Breast epithelium (tissue), 3 donors: ENCODE measurements around the gene RNF113B.

Experiments
- POLR2A ChIP-seq: fragments of 450-650 bp; IDR thresholded peaks from one replicate; pipeline ENCODE4 v1.6.1; 2016; ENCODE audit warnings: antibody characterized with exemption, mild to moderate bottlenecking, moderate library complexity
- TF ChIP-seq, protein P1 (sequence below), 3 donors: fragments of 450-650 bp; IDR thresholded peaks; one replicate each; pipeline ENCODE4 v1.5.1; 2016 to 2017; ENCODE audit warnings: antibody characterized with exemption in 3 of 3, mild to moderate bottlenecking in 3 of 3, moderate library complexity in 3 of 3

DNA sequence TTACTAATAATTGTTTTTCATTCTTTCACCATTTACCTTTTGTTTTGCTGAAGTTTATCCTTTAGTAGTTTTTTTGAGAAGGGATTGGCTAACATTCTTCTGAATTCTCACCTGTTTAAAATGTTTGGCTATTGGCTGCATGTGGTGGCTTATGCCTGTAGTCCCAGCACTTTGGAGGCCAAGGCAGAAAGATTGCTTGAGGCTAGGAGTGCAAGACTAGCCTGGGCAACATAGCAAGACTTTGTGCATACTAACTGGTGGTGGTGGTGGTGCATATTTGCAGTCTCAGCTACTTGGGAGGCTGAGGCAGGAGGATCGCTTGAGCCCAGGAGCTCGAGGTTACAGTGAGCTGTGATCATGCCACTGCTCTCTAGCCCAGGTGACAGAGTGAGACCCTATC is 27.5 kb upstream of the RNF113B start:
- no peak for TF ChIP-seq POLR2A
- TF ChIP-seq, protein P1, sequence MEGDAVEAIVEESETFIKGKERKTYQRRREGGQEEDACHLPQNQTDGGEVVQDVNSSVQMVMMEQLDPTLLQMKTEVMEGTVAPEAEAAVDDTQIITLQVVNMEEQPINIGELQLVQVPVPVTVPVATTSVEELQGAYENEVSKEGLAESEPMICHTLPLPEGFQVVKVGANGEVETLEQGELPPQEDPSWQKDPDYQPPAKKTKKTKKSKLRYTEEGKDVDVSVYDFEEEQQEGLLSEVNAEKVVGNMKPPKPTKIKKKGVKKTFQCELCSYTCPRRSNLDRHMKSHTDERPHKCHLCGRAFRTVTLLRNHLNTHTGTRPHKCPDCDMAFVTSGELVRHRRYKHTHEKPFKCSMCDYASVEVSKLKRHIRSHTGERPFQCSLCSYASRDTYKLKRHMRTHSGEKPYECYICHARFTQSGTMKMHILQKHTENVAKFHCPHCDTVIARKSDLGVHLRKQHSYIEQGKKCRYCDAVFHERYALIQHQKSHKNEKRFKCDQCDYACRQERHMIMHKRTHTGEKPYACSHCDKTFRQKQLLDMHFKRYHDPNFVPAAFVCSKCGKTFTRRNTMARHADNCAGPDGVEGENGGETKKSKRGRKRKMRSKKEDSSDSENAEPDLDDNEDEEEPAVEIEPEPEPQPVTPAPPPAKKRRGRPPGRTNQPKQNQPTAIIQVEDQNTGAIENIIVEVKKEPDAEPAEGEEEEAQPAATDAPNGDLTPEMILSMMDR (IDR thresholded peaks at IDR 0.05), result no peak
